HepG2 (cell line): ENCODE results near the gene DAB1. TPM values are rescaled to one million over a fixed set of nuclear protein-coding genes. Genes with fewer than 3 reads are reported as not detected.

Source experiments
- ATAC-seq: fragments of 200-7000 bp; cut with Tn5 transposase; 3 replicates; pipeline ENCODE4 v1.9.1; 2020; ENCODE audit warnings: mild to moderate bottlenecking, moderate library complexity
- BruUV-seq: library from RNA; stranded (reverse); fragments of 400-500 nt; replicated peaks from 2 replicates; lab custom pipeline; 2021; lab: Mats Ljungman, UMichigan
- CTCF ChIA-PET: fragments of 300-600 bp; formaldehyde crosslinking; extraction: SDS; loops from one replicate; lab custom pipeline; 2021; ENCODE audit warnings: low total read pairs, inconsistent platforms, low intra/inter-chr PET ratio; lab: Yijun Ruan, JAX
- POLR2A ChIA-PET: fragments of 350-600 bp; sonication (Branson Sonifier 250); formaldehyde crosslinking; loops from one replicate; lab custom pipeline; 2020; ENCODE audit warnings: antibody characterized with exemption, inconsistent platforms; lab: Yijun Ruan, JAX
- DNase-seq: peaks from one replicate; pipeline ENCODE4 v3.0.0-alpha.2; 2015; ENCODE audit warnings: low spot score
- FAIRE-seq: peaks from 3 replicates; lab custom pipeline; 2011; peaks lifted over from hg19 to GRCh38; lab: Jason Lieb, UNC
- H2AFZ ChIP-seq: one replicate; pipeline ENCODE4 v1.6.1; 2011; ENCODE audit warnings: low read length, inconsistent platforms
- H3K27ac ChIP-seq: fragments of 300-600 bp; 3 replicates; pipeline ENCODE4 v1.8.0; 2011; ENCODE audit warnings: mixed run types, mild to moderate bottlenecking, mixed read lengths, low read length, inconsistent platforms; ENCODE audit not compliant: insufficient read depth; ENCODE audit errors: extremely low read length
- H3K27me3 ChIP-seq, 2 experiments: fragments of 200-600 bp in 1 of 2; 2 replicates in 1 of 2; 3 replicates in 1 of 2; pipeline versions ENCODE4 v1.6.0 to v1.8.0; 2011; ENCODE audit warnings: low read length in 2 of 2, mild to moderate bottlenecking in 2 of 2, moderate library complexity in 2 of 2, inconsistent platforms in 1 of 2; ENCODE audit not compliant: insufficient read depth in 2 of 2, control insufficient read depth in 1 of 2
- H3K36me3 ChIP-seq, 2 experiments: fragments of 200-600 bp in 1 of 2; replicated peaks in 1 of 2; 2 replicates in 1 of 2; 3 replicates in 1 of 2; pipeline versions ENCODE4 v1.5.1 to v1.8.0; 2011; ENCODE audit warnings: low read length in 2 of 2, inconsistent platforms in 1 of 2; ENCODE audit not compliant: insufficient read depth in 2 of 2, control insufficient read depth in 1 of 2
- H3K4me1 ChIP-seq: 2 replicates; pipeline ENCODE4 v1.5.1; 2012; ENCODE audit warnings: low read length, inconsistent platforms; ENCODE audit not compliant: insufficient read depth
- H3K4me2 ChIP-seq: 2 replicates; pipeline ENCODE4 v1.6.0; 2011; ENCODE audit warnings: low read depth, low read length, inconsistent platforms
- H3K4me3 ChIP-seq, 3 experiments: fragments of 200-600 bp in 1 of 3; sonication (generic), shearing (Covaris generic) in 1 of 3; replicated peaks in 1 of 3; 2 replicates each; pipeline ENCODE4 v1.5.1; 2011 to 2016; ENCODE audit warnings: low read length in 3 of 3, inconsistent platforms in 2 of 3, low read depth in 2 of 3, mild to moderate bottlenecking in 2 of 3, control low read depth in 1 of 3, mixed read lengths in 1 of 3; ENCODE audit not compliant: insufficient read depth in 1 of 3
- H3K79me2 ChIP-seq: one replicate; pipeline ENCODE4 v1.6.1; 2011; ENCODE audit warnings: low read length, inconsistent platforms; ENCODE audit not compliant: insufficient read depth
- H3K9ac ChIP-seq: 2 replicates; pipeline ENCODE4 v1.6.0; 2011; ENCODE audit warnings: mild to moderate bottlenecking, low read depth, low read length, inconsistent platforms; ENCODE audit not compliant: insufficient read depth
- H3K9me3 ChIP-seq: 2 replicates; pipeline ENCODE4 v1.5.1; 2012; ENCODE audit warnings: mild to moderate bottlenecking, low read length
- H4K20me1 ChIP-seq: 2 replicates; pipeline ENCODE4 v1.6.0; 2011; ENCODE audit warnings: inconsistent platforms, mild to moderate bottlenecking, low read length, moderate library complexity; ENCODE audit not compliant: insufficient read depth
- HOXA3 ChIP-seq: sonication (generic); formaldehyde crosslinking; IDR thresholded peaks from 2 replicates; pipeline ENCODE4 v1.5.0; 2020; ENCODE audit warnings: missing genetic modification reagents
- MIXL1 ChIP-seq: IDR thresholded peaks from 2 replicates; pipeline ENCODE4 v1.6.1; 2016
- NR2F2 ChIP-seq: IDR thresholded peaks from 2 replicates; pipeline ENCODE4 v1.6.1; 2012; ENCODE audit warnings: low read depth, inconsistent platforms, borderline replicate concordance
- RBM22 ChIP-seq: fragments of 200-400 bp; formaldehyde crosslinking; optimal IDR thresholded peaks from 2 replicates; pipeline ENCODE3; 2017; ENCODE audit warnings: mild to moderate bottlenecking, low read length, moderate library complexity
- ZBTB21 ChIP-seq: sonication (generic); formaldehyde crosslinking; IDR thresholded peaks from 2 replicates; pipeline ENCODE4 v1.4.0; 2020; ENCODE audit warnings: missing genetic modification reagents
- ZFP36L2 ChIP-seq: sonication (generic); formaldehyde crosslinking; IDR thresholded peaks from 2 replicates; pipeline ENCODE4 v1.4.0; 2020; ENCODE audit warnings: missing genetic modification reagents
- ZNF256 ChIP-seq: sonication (generic); formaldehyde crosslinking; conservative IDR thresholded peaks from 2 replicates; pipeline ENCODE4 v1.4.0; 2020; ENCODE audit warnings: missing genetic modification reagents
- ZNF839 ChIP-seq: sonication (generic); formaldehyde crosslinking; IDR thresholded peaks from 2 replicates; pipeline ENCODE4 v1.4.0; 2020; ENCODE audit warnings: missing genetic modification reagents, mild to moderate bottlenecking, borderline replicate concordance
- ZNF879 ChIP-seq: sonication (generic); formaldehyde crosslinking; IDR thresholded peaks from 2 replicates; pipeline ENCODE4 v1.8.1; 2023; ENCODE audit warnings: missing genetic modification reagents
- WGBS: methylation state at CpG from one replicate; pipeline ENCODE4 v1.1.6; 2017; ENCODE audit warnings: low lambda C conversion rate; 5-methylcytosine and 5-hydroxymethylcytosine counted together
- in situ Hi-C: cut with HindIII; loops from 2 replicates; pipeline ENCODE4 v1.10.0; 2017; ENCODE audit warnings: low pct_unique_long_range_greater_than_20kb; ENCODE audit not compliant: extremely low pct_ligation_motif_present
- intact Hi-C: fragments of 100-400 bp; cut with micrococcal nuclease; formaldehyde crosslinking; loops from one replicate; pipeline ENCODE4 v1.10.0; 2022; ENCODE audit not compliant: unreplicated experiment
- polyA plus RNA-seq, 8 experiments: library from polyadenylated mRNA; depleted of rRNA in 3 of 8; stranded (reverse) in 7 of 8; unstranded in 1 of 8; fragments of >200 nt; fragmentation: Illumina TruSeq in 4 of 8; extraction: Trizol in 4 of 8; gene quantifications; 2 replicates each; pipeline versions ENCODE4 v1.2.1 to v1.2.3, GENCODE V29; 2011 to 2016; ENCODE audit warnings: low read depth in 4 of 8, missing spikeins in 1 of 8, mixed read lengths in 1 of 8; ENCODE audit not compliant: insufficient read depth in 1 of 8
- total RNA-seq, 5 experiments: library from RNA; depleted of rRNA; stranded (reverse); fragments of >200 nt; fragmentation: Illumina TruSeq; extraction: Trizol; gene quantifications; 2 replicates each; pipeline ENCODE4 v1.2.3, GENCODE V29; 2016; ENCODE audit warnings: low read depth in 1 of 5
- TF ChIP-seq, protein P1 (sequence below), 2 experiments: fragments of 450-650 bp in 1 of 2; sonication (generic) in 1 of 2; formaldehyde crosslinking; IDR thresholded peaks; 2 replicates each; pipeline versions ENCODE4 v1.5.0 to v1.8.0; 2020 to 2022; ENCODE audit warnings: mild to moderate bottlenecking in 1 of 2, missing genetic modification reagents in 1 of 2
- TF ChIP-seq, protein P2 (sequence below): sonication (generic); formaldehyde crosslinking; IDR thresholded peaks from 2 replicates; pipeline ENCODE4 v1.4.0; 2020; ENCODE audit warnings: mild to moderate bottlenecking, low read depth, missing genetic modification reagents
- TF ChIP-seq, protein P3 (sequence below): IDR thresholded peaks from 2 replicates; pipeline ENCODE4 v1.6.1; 2018; ENCODE audit warnings: missing genetic modification reagents
- TF ChIP-seq, protein P4 (sequence below): sonication (generic); formaldehyde crosslinking; IDR thresholded peaks from 2 replicates; pipeline ENCODE4 v1.4.0; 2020; ENCODE audit warnings: mild to moderate bottlenecking, missing genetic modification reagents
- TF ChIP-seq, protein P5 (sequence below): sonication (generic); formaldehyde crosslinking; conservative IDR thresholded peaks from 2 replicates; pipeline ENCODE4 v1.4.0; 2020; ENCODE audit warnings: missing genetic modification reagents
- TF ChIP-seq, protein P6 (sequence below): sonication (generic); formaldehyde crosslinking; IDR thresholded peaks from 2 replicates; pipeline ENCODE4 v1.8.1; 2023; ENCODE audit warnings: missing genetic modification reagents, inconsistent platforms, borderline replicate concordance

Gene DAB1
- total and polyA plus RNA-seq, 2 of the 13 experiments (the other 11 are each of a cell fraction or from before 2014, with no cell fraction given) = 0.04 to 0.13 TPM

DNA sequence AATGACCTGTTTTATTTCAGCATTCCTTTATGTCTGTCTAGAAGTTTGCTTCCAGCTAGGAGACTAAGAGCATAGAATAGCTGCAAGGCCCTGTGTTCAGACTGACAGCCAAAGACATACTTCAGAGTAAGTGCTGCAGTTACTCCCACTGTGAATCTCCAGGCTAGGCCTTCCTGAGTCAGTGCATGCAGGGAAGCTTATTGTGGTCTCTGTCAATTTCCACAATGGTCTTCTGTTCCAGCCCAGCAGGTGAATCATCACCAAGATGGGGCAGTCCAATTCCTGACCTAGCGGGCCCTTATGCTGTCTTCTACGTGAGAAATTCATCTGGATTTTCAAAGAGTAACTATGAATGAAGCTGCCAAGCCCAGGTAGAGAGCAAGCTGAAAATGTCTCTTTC, 311.7 kb downstream of the DAB1 start:
- POLR2A ChIA-PET = no interaction called here
- Histone ChIP-seq H3K27me3 (no peaks in the 10 kb centered on the region; a peak in 2 of 5 replicates), H3K79me2 (no peaks in the 10 kb centered on the region), H3K36me3 (no peaks in the 10 kb centered on the region), H3K9ac (no peak overlapping the region), H2AFZ (no peak overlapping the region), H3K4me1 (no peaks in the 10 kb centered on the region), H3K4me2 (no peak overlapping the region), H4K20me1 (no peaks in the 10 kb centered on the region), H3K27ac (no peak overlapping the region), H3K4me3 (no peak overlapping the region), H3K9me3 (no peaks in the 10 kb centered on the region)
- intact Hi-C loops = no loop called here
- CTCF ChIA-PET = no interaction called here
- FAIRE-seq = no peak
- no TSS peak for BruUV-seq
- no peak; the same call in 2 of the 3 replicates for ATAC-seq
- no peak for DNase-seq
- 0% methylated on average over 2 of the region's 2 CpGs for WGBS
- in situ Hi-C loops = no loop called here
- TF ChIP-seq ZNF256 (CRISPR knock-in tag) (no peak), NR2F2 (no peak), HOXA3 (CRISPR knock-in tag) (no peak), ZBTB21 (CRISPR knock-in tag) (no peak), MIXL1 (CRISPR knock-in tag) (no peak), RBM22 (no peak), ZNF879 (CRISPR knock-in tag) (no peak), ZFP36L2 (CRISPR knock-in tag) (no peak), ZNF839 (CRISPR knock-in tag) (no peak)
- TF ChIP-seq, protein P1, sequence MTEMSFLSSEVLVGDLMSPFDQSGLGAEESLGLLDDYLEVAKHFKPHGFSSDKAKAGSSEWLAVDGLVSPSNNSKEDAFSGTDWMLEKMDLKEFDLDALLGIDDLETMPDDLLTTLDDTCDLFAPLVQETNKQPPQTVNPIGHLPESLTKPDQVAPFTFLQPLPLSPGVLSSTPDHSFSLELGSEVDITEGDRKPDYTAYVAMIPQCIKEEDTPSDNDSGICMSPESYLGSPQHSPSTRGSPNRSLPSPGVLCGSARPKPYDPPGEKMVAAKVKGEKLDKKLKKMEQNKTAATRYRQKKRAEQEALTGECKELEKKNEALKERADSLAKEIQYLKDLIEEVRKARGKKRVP (CRISPR knock-in tag; IDR thresholded peaks at IDR 0.05) = no peak
- TF ChIP-seq, protein P2, sequence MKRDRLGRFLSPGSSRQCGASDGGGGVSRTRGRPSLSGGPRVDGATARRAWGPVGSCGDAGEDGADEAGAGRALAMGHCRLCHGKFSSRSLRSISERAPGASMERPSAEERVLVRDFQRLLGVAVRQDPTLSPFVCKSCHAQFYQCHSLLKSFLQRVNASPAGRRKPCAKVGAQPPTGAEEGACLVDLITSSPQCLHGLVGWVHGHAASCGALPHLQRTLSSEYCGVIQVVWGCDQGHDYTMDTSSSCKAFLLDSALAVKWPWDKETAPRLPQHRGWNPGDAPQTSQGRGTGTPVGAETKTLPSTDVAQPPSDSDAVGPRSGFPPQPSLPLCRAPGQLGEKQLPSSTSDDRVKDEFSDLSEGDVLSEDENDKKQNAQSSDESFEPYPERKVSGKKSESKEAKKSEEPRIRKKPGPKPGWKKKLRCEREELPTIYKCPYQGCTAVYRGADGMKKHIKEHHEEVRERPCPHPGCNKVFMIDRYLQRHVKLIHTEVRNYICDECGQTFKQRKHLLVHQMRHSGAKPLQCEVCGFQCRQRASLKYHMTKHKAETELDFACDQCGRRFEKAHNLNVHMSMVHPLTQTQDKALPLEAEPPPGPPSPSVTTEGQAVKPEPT (CRISPR knock-in tag) = no peak
- TF ChIP-seq, protein P3, sequence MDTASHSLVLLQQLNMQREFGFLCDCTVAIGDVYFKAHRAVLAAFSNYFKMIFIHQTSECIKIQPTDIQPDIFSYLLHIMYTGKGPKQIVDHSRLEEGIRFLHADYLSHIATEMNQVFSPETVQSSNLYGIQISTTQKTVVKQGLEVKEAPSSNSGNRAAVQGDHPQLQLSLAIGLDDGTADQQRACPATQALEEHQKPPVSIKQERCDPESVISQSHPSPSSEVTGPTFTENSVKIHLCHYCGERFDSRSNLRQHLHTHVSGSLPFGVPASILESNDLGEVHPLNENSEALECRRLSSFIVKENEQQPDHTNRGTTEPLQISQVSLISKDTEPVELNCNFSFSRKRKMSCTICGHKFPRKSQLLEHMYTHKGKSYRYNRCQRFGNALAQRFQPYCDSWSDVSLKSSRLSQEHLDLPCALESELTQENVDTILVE = no peak
- TF ChIP-seq, protein P4, sequence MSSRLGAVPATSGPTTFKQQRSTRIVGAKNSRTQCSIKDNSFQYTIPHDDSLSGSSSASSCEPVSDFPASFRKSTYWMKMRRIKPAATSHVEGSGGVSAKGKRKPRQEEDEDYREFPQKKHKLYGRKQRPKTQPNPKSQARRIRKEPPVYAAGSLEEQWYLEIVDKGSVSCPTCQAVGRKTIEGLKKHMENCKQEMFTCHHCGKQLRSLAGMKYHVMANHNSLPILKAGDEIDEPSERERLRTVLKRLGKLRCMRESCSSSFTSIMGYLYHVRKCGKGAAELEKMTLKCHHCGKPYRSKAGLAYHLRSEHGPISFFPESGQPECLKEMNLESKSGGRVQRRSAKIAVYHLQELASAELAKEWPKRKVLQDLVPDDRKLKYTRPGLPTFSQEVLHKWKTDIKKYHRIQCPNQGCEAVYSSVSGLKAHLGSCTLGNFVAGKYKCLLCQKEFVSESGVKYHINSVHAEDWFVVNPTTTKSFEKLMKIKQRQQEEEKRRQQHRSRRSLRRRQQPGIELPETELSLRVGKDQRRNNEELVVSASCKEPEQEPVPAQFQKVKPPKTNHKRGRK = no peak
- TF ChIP-seq, protein P5, sequence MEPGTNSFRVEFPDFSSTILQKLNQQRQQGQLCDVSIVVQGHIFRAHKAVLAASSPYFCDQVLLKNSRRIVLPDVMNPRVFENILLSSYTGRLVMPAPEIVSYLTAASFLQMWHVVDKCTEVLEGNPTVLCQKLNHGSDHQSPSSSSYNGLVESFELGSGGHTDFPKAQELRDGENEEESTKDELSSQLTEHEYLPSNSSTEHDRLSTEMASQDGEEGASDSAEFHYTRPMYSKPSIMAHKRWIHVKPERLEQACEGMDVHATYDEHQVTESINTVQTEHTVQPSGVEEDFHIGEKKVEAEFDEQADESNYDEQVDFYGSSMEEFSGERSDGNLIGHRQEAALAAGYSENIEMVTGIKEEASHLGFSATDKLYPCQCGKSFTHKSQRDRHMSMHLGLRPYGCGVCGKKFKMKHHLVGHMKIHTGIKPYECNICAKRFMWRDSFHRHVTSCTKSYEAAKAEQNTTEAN (CRISPR knock-in tag) = no peak
- TF ChIP-seq, protein P6, sequence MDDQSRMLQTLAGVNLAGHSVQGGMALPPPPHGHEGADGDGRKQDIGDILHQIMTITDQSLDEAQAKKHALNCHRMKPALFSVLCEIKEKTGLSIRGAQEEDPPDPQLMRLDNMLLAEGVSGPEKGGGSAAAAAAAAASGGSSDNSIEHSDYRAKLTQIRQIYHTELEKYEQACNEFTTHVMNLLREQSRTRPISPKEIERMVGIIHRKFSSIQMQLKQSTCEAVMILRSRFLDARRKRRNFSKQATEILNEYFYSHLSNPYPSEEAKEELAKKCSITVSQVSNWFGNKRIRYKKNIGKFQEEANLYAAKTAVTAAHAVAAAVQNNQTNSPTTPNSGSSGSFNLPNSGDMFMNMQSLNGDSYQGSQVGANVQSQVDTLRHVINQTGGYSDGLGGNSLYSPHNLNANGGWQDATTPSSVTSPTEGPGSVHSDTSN (CRISPR knock-in tag) = no peak
